GM12865 (cell line): ENCODE measurements around the gene GASK1A.

Source experiments
- DNase-seq: peaks from one replicate; pipeline ENCODE4 v3.0.0; 2010; ENCODE audit warnings: low read depth
- H3K4me3 ChIP-seq: 2 replicates; pipeline ENCODE4 v1.5.1; 2011; ENCODE audit warnings: mild to moderate bottlenecking, low read depth, low read length, control low read depth
- CTCF ChIP-seq: IDR thresholded peaks from 2 replicates; pipeline ENCODE4 v1.5.1; 2011; ENCODE audit warnings: low read length, control low read depth, low read depth, inconsistent platforms; ENCODE audit not compliant: insufficient read depth; ENCODE audit errors: missing control alignments

GASK1A gene

GRCh38 chr3:43074901-43075689 lies 96.0 kb downstream of the GASK1A start:
- no peak for TF ChIP-seq CTCF
- DNase-seq, result no peak
- no peak overlapping the region for H3K4me3 ChIP-seq

GRCh38 chr3:43075904-43076661 lies 97.0 kb downstream of the GASK1A start:
- no peak overlapping the region for H3K4me3 ChIP-seq
- TF ChIP-seq CTCF, result no peak
- no peak for DNase-seq

DNA sequence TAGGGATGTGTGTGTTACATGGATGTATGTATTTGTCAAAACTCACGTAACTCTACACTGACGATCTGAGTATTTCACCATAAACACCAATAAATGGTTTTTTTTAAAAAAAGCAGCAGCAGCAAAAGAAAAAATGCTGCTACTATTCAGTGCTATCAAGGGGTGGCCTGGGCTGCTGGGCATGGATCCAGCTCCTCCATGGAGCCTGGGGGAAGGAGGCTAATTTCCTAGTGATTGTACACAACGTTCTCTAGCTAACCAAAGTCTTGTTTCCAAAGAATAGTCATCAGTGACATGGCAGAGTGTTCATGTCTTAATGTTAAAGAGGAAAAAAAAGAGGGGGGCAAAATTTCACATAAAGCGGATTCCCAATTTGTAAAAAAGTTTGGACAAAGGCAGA lies 97.7 kb downstream of the GASK1A start:
- no peak for TF ChIP-seq CTCF
- DNase-seq, result no peak
- H3K4me3 ChIP-seq, result no peak overlapping the region

DNA sequence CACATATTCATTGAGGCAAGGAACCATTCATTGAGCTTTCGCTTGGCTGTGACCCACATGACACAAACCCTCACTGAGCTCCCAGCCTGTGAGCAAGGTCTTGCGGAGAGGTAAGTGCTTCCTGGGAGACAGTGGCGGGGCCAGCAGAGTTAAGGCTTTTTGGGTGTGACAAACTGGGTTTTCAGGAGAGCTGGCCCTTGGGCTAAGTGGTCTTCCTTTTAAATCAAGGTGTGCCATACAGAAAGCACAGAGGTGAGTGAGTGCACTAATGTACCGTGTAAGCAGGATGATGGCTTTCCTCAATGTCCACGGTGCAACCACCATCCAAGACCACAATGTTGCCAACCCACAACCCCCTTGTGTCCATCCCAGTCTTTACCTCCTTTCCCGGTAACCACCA lies 98.2 kb downstream of the GASK1A start:
- TF ChIP-seq CTCF, result no peak
- DNase-seq, result no peak

GRCh38 chr3:43077707-43078106 lies 98.6 kb downstream of the GASK1A start:
- TF ChIP-seq CTCF, result no peak
- no peak for DNase-seq
- no peak overlapping the region for H3K4me3 ChIP-seq

More for the DNA sequence above, 98.2 kb downstream of the GASK1A start:
- H3K4me3 ChIP-seq, result no peak overlapping the region

GRCh38 chr3:43079536-43080332 lies 100.6 kb downstream of the GASK1A start:
- no peak overlapping the region for H3K4me3 ChIP-seq
- TF ChIP-seq CTCF, result no peak
- no peak for DNase-seq
